ENCODE measurements around the gene CORO2B.

The CORO2B gene

DNA sequence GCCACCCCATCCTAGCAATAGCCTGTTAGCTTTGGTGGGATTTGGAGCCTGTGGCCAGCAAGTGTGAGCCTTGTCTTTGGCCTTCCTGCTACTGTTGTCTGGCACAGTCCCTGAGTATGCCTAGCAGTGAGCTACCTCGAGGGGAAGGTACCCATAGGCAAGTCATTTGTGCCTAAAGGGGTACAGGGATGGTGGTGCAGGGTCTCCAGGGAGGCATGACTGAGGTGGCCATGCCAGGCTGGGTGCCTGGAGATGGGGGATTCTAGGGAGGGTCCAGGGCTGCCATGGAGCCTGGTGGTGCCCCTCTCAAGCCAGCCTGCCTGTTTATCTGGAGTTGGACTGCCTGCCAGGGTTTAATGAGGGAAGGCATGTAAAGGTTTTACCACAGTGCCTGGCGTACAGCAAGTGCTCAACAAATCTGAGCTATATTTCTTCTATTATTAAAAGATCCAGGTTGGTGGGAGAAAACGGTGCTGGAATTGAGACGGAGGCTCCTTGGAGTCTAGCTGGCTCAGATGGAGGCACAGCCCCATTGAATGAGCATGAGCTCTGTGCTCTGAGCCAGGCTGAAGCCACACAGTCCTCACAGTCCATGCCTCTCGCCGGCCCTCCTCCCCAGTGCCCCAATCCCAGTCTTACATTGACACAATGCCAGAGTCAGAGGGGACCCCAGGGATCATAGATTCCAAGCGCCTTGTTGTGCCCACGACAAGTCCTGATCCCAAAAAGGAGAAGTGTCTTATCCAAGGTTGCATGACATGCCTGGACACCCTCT lies 76.2 kb downstream of the CORO2B start:
- TF ChIP-seq ESRRG (CRISPR knock-in tag; IDR thresholded peaks at IDR 0.05): no peak
- no peak for TF ChIP-seq OSR1 (CRISPR knock-in tag; IDR thresholded peaks at IDR 0.05)
- TF ChIP-seq ZNF565 (CRISPR knock-in tag; conservative IDR thresholded peaks at IDR 0.05; ENCODE audit: low read depth): no peak
- no peak for TF ChIP-seq ZNF8 (CRISPR knock-in tag; IDR thresholded peaks at IDR 0.05)
- TF ChIP-seq RARB (CRISPR knock-in tag; IDR thresholded peaks at IDR 0.05): no peak
- TF ChIP-seq, protein P1, sequence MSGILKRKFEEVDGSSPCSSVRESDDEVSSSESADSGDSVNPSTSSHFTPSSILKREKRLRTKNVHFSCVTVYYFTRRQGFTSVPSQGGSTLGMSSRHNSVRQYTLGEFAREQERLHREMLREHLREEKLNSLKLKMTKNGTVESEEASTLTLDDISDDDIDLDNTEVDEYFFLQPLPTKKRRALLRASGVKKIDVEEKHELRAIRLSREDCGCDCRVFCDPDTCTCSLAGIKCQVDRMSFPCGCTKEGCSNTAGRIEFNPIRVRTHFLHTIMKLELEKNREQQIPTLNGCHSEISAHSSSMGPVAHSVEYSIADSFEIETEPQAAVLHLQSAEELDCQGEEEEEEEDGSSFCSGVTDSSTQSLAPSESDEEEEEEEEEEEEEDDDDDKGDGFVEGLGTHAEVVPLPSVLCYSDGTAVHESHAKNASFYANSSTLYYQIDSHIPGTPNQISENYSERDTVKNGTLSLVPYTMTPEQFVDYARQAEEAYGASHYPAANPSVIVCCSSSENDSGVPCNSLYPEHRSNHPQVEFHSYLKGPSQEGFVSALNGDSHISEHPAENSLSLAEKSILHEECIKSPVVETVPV (CRISPR knock-in tag; IDR thresholded peaks at IDR 0.05): no peak
- no peak for TF ChIP-seq TOX (CRISPR knock-in tag; IDR thresholded peaks at IDR 0.05; ENCODE audit: borderline replicate concordance)
- no peak for TF ChIP-seq SNAI2 (CRISPR knock-in tag; IDR thresholded peaks at IDR 0.05)
- TF ChIP-seq ZFP3 (CRISPR knock-in tag; IDR thresholded peaks at IDR 0.05): no peak
- TF ChIP-seq, protein P2, sequence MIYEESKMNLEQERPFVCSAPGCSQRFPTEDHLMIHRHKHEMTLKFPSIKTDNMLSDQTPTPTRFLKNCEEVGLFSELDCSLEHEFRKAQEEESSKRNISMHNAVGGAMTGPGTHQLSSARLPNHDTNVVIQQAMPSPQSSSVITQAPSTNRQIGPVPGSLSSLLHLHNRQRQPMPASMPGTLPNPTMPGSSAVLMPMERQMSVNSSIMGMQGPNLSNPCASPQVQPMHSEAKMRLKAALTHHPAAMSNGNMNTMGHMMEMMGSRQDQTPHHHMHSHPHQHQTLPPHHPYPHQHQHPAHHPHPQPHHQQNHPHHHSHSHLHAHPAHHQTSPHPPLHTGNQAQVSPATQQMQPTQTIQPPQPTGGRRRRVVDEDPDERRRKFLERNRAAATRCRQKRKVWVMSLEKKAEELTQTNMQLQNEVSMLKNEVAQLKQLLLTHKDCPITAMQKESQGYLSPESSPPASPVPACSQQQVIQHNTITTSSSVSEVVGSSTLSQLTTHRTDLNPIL (CRISPR knock-in tag; IDR thresholded peaks at IDR 0.05; ENCODE audit: low read depth): no peak
- TF ChIP-seq, protein P3, sequence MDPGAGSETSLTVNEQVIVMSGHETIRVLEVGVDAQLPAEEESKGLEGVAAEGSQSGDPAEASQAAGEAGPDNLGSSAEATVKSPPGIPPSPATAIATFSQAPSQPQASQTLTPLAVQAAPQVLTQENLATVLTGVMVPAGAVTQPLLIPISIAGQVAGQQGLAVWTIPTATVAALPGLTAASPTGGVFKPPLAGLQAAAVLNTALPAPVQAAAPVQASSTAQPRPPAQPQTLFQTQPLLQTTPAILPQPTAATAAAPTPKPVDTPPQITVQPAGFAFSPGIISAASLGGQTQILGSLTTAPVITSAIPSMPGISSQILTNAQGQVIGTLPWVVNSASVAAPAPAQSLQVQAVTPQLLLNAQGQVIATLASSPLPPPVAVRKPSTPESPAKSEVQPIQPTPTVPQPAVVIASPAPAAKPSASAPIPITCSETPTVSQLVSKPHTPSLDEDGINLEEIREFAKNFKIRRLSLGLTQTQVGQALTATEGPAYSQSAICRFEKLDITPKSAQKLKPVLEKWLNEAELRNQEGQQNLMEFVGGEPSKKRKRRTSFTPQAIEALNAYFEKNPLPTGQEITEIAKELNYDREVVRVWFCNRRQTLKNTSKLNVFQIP (CRISPR knock-in tag; IDR thresholded peaks at IDR 0.05; ENCODE audit: borderline replicate concordance, low read depth): no peak
- no peak for TF ChIP-seq ARNTL (CRISPR knock-in tag; IDR thresholded peaks at IDR 0.05; ENCODE audit: borderline replicate concordance, low read depth)
- TF ChIP-seq, protein P4, sequence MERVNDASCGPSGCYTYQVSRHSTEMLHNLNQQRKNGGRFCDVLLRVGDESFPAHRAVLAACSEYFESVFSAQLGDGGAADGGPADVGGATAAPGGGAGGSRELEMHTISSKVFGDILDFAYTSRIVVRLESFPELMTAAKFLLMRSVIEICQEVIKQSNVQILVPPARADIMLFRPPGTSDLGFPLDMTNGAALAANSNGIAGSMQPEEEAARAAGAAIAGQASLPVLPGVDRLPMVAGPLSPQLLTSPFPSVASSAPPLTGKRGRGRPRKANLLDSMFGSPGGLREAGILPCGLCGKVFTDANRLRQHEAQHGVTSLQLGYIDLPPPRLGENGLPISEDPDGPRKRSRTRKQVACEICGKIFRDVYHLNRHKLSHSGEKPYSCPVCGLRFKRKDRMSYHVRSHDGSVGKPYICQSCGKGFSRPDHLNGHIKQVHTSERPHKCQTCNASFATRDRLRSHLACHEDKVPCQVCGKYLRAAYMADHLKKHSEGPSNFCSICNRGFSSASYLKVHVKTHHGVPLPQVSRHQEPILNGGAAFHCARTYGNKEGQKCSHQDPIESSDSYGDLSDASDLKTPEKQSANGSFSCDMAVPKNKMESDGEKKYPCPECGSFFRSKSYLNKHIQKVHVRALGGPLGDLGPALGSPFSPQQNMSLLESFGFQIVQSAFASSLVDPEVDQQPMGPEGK (CRISPR knock-in tag; IDR thresholded peaks at IDR 0.05; ENCODE audit: borderline replicate concordance): no peak
- TF ChIP-seq CSDC2 (CRISPR knock-in tag; IDR thresholded peaks at IDR 0.05): no peak
- TF ChIP-seq ISL1 (CRISPR knock-in tag; IDR thresholded peaks at IDR 0.05): no peak
- TF ChIP-seq PPARA (CRISPR knock-in tag; IDR thresholded peaks at IDR 0.05; ENCODE audit: borderline replicate concordance): no peak
- no peak for TF ChIP-seq GLIS3 (CRISPR knock-in tag; IDR thresholded peaks at IDR 0.05)
- no peak for TF ChIP-seq ZC3H10 (CRISPR knock-in tag; IDR thresholded peaks at IDR 0.05)
- TF ChIP-seq TCF4 (CRISPR knock-in tag; IDR thresholded peaks at IDR 0.05; ENCODE audit: borderline replicate concordance): no peak
- no peak for ATAC-seq

DNA sequence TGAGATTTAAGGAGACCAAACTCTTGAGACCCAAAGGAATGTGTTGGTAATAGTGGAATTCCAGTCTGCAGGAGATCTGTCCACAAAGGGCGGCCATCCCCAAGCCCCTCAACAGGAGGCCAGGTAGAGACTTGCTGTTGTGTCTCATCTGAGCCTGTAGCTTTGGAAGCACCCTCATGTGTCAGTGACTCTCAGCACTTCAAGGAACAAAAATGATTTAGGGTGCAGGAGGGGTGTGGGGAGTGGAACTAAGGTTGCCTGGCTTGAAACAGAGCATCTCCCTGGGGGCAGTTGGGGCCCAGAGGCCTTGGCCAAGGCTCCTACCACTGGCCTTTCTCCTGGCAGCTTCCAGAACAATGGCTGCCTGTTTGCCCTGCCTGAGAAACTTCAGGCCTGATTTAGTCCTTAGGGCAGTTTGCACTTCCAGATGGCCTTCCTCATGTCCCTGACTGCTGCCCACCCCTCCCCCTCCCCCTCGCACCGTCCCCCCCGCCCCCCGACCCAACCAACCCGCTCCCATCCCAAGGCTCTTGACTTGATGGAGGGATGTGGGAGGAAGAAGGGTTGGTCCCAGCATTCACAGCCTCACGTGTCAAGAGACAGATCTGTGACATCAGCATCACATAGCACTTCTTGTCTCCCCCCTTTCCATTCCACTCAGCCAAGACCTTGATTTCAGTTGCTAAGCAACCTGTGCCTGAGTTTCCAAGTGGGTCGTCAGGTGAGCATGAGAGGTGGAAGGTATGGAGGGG lies 77.1 kb downstream of the CORO2B start:
- no peak for ATAC-seq
- TF ChIP-seq TOX (CRISPR knock-in tag; IDR thresholded peaks at IDR 0.05; ENCODE audit: borderline replicate concordance) (no peak), OSR1 (CRISPR knock-in tag; IDR thresholded peaks at IDR 0.05) (no peak), ZNF565 (CRISPR knock-in tag; conservative IDR thresholded peaks at IDR 0.05; ENCODE audit: low read depth) (no peak), ZFP30 (CRISPR knock-in tag; IDR thresholded peaks at IDR 0.05) (no peak), ZC3H10 (CRISPR knock-in tag; IDR thresholded peaks at IDR 0.05) (no peak), ESRRG (CRISPR knock-in tag; IDR thresholded peaks at IDR 0.05) (no peak), ISL1 (CRISPR knock-in tag; IDR thresholded peaks at IDR 0.05) (no peak), ZNF8 (CRISPR knock-in tag; IDR thresholded peaks at IDR 0.05) (no peak), SNAI2 (CRISPR knock-in tag; IDR thresholded peaks at IDR 0.05) (no peak)
- TF ChIP-seq, protein P2 (CRISPR knock-in tag; IDR thresholded peaks at IDR 0.05; ENCODE audit: low read depth): no peak
- TF ChIP-seq, protein P1 (CRISPR knock-in tag; IDR thresholded peaks at IDR 0.05): no peak
- TF ChIP-seq, protein P4 (CRISPR knock-in tag; IDR thresholded peaks at IDR 0.05; ENCODE audit: borderline replicate concordance): no peak
- TF ChIP-seq, protein P5, sequence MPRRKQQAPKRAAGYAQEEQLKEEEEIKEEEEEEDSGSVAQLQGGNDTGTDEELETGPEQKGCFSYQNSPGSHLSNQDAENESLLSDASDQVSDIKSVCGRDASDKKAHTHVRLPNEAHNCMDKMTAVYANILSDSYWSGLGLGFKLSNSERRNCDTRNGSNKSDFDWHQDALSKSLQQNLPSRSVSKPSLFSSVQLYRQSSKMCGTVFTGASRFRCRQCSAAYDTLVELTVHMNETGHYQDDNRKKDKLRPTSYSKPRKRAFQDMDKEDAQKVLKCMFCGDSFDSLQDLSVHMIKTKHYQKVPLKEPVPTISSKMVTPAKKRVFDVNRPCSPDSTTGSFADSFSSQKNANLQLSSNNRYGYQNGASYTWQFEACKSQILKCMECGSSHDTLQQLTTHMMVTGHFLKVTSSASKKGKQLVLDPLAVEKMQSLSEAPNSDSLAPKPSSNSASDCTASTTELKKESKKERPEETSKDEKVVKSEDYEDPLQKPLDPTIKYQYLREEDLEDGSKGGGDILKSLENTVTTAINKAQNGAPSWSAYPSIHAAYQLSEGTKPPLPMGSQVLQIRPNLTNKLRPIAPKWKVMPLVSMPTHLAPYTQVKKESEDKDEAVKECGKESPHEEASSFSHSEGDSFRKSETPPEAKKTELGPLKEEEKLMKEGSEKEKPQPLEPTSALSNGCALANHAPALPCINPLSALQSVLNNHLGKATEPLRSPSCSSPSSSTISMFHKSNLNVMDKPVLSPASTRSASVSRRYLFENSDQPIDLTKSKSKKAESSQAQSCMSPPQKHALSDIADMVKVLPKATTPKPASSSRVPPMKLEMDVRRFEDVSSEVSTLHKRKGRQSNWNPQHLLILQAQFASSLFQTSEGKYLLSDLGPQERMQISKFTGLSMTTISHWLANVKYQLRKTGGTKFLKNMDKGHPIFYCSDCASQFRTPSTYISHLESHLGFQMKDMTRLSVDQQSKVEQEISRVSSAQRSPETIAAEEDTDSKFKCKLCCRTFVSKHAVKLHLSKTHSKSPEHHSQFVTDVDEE (CRISPR knock-in tag; IDR thresholded peaks at IDR 0.05): no peak

All from SK-N-SH treated with all-trans-retinoic acid at 6 μM for 48 hours (cell line).